Measurements from ENCODE around the gene GATAD1. TPM values are rescaled to one million over a fixed set of nuclear protein-coding genes. Genes with fewer than 3 reads are reported as not detected.
"Not testable (repeated sequence)": the region's sequence is repeated elsewhere in the genome, so short reads cannot be mapped to it uniquely, and the experiment has no call there.

GATAD1 gene
- total and polyA plus RNA-seq, 4 experiments from 2014 or later, result 5.1 to 34.8 (median 19.9) TPM

DNA sequence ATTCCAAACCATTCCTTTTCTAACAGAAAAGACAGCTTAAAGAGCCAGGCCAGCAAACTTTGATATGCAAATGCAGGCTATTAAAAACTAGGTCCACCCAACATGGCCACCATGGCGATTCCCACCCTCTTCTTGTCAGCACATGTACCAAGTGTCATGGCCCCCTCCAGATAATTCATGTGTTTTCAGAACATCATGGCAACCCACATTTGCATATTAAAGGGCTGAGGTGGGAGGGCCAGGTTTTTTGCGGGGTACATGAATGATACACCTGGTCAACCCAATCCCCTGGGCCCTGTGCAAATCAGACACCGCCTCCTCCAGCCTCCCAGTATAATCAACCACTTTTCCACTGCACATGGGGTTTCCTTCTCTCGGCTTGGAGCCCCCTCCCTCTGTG lies 31.4 kb downstream of the GATAD1 start:
- H3K36me3 ChIP-seq (ENCODE audit: insufficient read depth, low read length), result no peaks in the 10 kb centered on the region
- H3K27me3 ChIP-seq (ENCODE audit: insufficient read depth, low read length), result no peaks in the 10 kb centered on the region
- H3K27ac ChIP-seq (ENCODE audit: low read depth, low read length), result no peak overlapping the region
- intact Hi-C loops (cut with micrococcal nuclease), result no loop called here
- Mint-ChIP-seq H3K27me3 (no peaks in the 10 kb centered on the region), H3K4me3 (no peak overlapping the region), H3K27ac (no peak overlapping the region), H3K9me3 (no peaks in the 10 kb centered on the region), H3K36me3 (peaks cover 0 to 4% of the 10 kb centered on the region in 2 donors), H3K4me1 (no peaks in the 10 kb centered on the region)
- H3K9me3 ChIP-seq (ENCODE audit: control insufficient read depth in 1 of 2, low read length in 2 of 2), result no peaks in the 10 kb centered on the region
- DNase-seq, result no peak
- H3K4me1 ChIP-seq (ENCODE audit: insufficient read depth, low read length), result no peaks in the 10 kb centered on the region
- no peak overlapping the region for H3K4me3 ChIP-seq (ENCODE audit: low read length in 2 of 2)
- POLR2A ChIA-PET (ENCODE audit: partially characterized antibody), result no interaction called here
- CTCF ChIA-PET (ENCODE audit: partially characterized antibody), result no interaction called here

DNA sequence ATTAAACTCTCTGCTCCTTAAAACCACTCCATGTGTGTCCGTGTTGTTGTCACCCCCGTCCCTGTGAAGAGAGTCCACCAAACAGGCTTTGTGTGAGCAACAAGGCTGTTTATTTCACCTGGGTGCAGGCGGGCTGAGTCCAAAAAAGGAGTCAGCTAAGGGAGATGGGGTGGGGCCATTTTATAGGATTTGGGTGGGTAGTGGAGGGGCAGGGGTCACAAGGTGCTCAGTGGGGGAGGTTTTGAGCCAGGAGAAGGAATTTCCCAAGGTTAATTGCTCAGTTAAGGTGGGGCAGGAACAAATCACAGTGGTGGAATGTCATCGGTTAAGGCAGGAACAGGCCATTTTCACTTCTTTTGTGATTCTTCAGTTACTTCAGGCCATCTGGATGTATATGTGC lies 31.9 kb downstream of the GATAD1 start:
- H3K4me3 ChIP-seq (ENCODE audit: low read length in 2 of 2); CTCF ChIA-PET (ENCODE audit: partially characterized antibody); H3K9me3 ChIP-seq (ENCODE audit: control insufficient read depth in 1 of 2, low read length in 2 of 2); H3K36me3 ChIP-seq (ENCODE audit: insufficient read depth, low read length); H3K36me3 Mint-ChIP-seq; DNase-seq; H3K27me3 ChIP-seq (ENCODE audit: insufficient read depth, low read length); intact Hi-C loops (cut with micrococcal nuclease); H3K27me3 Mint-ChIP-seq; H3K27ac Mint-ChIP-seq; H3K9me3 Mint-ChIP-seq; H3K4me3 Mint-ChIP-seq; H3K4me1 ChIP-seq (ENCODE audit: insufficient read depth, low read length); POLR2A ChIA-PET (ENCODE audit: partially characterized antibody); H3K4me1 Mint-ChIP-seq; H3K27ac ChIP-seq (ENCODE audit: low read depth, low read length): not testable (repeated sequence)

- H3K27ac Mint-ChIP-seq; H3K4me3 Mint-ChIP-seq; CTCF ChIA-PET (ENCODE audit: partially characterized antibody); H3K27ac ChIP-seq (ENCODE audit: low read depth, low read length); POLR2A ChIA-PET (ENCODE audit: partially characterized antibody); H3K27me3 Mint-ChIP-seq; H3K4me1 ChIP-seq (ENCODE audit: insufficient read depth, low read length); H3K27me3 ChIP-seq (ENCODE audit: insufficient read depth, low read length); DNase-seq; H3K9me3 Mint-ChIP-seq; H3K4me3 ChIP-seq (ENCODE audit: low read length in 2 of 2); H3K4me1 Mint-ChIP-seq; intact Hi-C loops (cut with micrococcal nuclease); H3K9me3 ChIP-seq (ENCODE audit: control insufficient read depth in 1 of 2, low read length in 2 of 2): not testable (repeated sequence)
- H3K36me3 Mint-ChIP-seq, result peaks cover 18 to 19% of the 10 kb centered on the region in 2 donors
- peaks cover 28% of the 10 kb centered on the region for H3K36me3 ChIP-seq (ENCODE audit: insufficient read depth, low read length)
Measured at GRCh38 chr7:92483624-92484023, 36.3 kb downstream of the GATAD1 start.

GRCh38 chr7:92484226-92484625 lies 36.9 kb downstream of the GATAD1 start:
- H3K27me3 ChIP-seq (ENCODE audit: insufficient read depth, low read length); intact Hi-C loops (cut with micrococcal nuclease): not testable (repeated sequence)

GRCh38 chr7:92485267-92485892 lies 38.1 kb downstream of the GATAD1 start:
- Histone ChIP-seq H3K27me3 (ENCODE audit: insufficient read depth, low read length) (no peaks in the 10 kb centered on the region), H3K36me3 (ENCODE audit: insufficient read depth, low read length) (peaks cover 32% of the 10 kb centered on the region), H3K4me3 (ENCODE audit: low read length in 2 of 2) (no peak overlapping the region), H3K9me3 (ENCODE audit: control insufficient read depth in 1 of 2, low read length in 2 of 2) (no peaks in the 10 kb centered on the region), H3K4me1 (ENCODE audit: insufficient read depth, low read length) (no peaks in the 10 kb centered on the region), H3K27ac (ENCODE audit: low read depth, low read length) (no peak overlapping the region)
- Mint-ChIP-seq H3K4me1 (no peaks in the 10 kb centered on the region), H3K36me3 (peaks cover 25 to 27% of the 10 kb centered on the region in 2 donors), H3K9me3 (no peaks in the 10 kb centered on the region), H3K27ac (no peak overlapping the region), H3K4me3 (no peak overlapping the region), H3K27me3 (no peaks in the 10 kb centered on the region)
- intact Hi-C loops (cut with micrococcal nuclease), result no loop called here
- ChIA-PET POLR2A (ENCODE audit: partially characterized antibody) (no interaction called here), CTCF (ENCODE audit: partially characterized antibody) (no interaction called here)
- DNase-seq, result no peak

More at GRCh38 chr7:92484226-92484625, 36.9 kb downstream of the GATAD1 start:
- DNase-seq; H3K4me1 Mint-ChIP-seq; H3K27ac ChIP-seq (ENCODE audit: low read depth, low read length); CTCF ChIA-PET (ENCODE audit: partially characterized antibody); H3K9me3 ChIP-seq (ENCODE audit: control insufficient read depth in 1 of 2, low read length in 2 of 2); H3K4me3 ChIP-seq (ENCODE audit: low read length in 2 of 2); H3K27ac Mint-ChIP-seq; POLR2A ChIA-PET (ENCODE audit: partially characterized antibody); H3K27me3 Mint-ChIP-seq; H3K4me3 Mint-ChIP-seq; H3K9me3 Mint-ChIP-seq; H3K4me1 ChIP-seq (ENCODE audit: insufficient read depth, low read length): not testable (repeated sequence)
- H3K36me3 Mint-ChIP-seq, result peaks cover 20 to 21% of the 10 kb centered on the region in 2 donors
- peaks cover 28% of the 10 kb centered on the region for H3K36me3 ChIP-seq (ENCODE audit: insufficient read depth, low read length)

DNA sequence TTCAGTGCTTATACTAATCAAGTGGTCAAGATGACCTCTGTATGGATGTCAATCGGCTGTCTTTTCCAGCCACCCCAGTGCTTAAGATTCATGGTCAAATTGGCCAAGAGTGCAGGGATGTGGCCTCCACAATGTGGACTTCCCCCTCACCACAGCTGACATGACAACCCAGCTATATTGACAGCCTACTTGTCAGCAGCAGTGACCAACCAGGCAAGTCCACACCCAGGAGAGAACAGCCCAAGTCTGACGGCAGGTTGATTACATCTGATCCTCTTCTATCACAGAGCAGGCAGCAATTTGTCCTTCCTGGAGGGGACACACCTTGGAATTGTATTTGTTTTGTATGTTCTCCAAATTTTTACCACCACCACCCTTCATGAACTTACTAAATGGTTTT lies 38.7 kb downstream of the GATAD1 start:
- peaks cover 36% of the 10 kb centered on the region for H3K36me3 ChIP-seq (ENCODE audit: insufficient read depth, low read length)
- Mint-ChIP-seq H3K36me3 (peaks cover 27 to 29% of the 10 kb centered on the region in 2 donors), H3K4me3 (no peak overlapping the region), H3K4me1 (no peaks in the 10 kb centered on the region), H3K27ac (peak overlapping the region in 3 of 7 donors; percentile 48 to 49 (median 49)), H3K27me3 (no peaks in the 10 kb centered on the region), H3K9me3 (no peaks in the 10 kb centered on the region)
- H3K4me3 ChIP-seq (ENCODE audit: low read length in 2 of 2), result no peak overlapping the region
- H3K27me3 ChIP-seq (ENCODE audit: insufficient read depth, low read length), result no peaks in the 10 kb centered on the region
- H3K27ac ChIP-seq (ENCODE audit: low read depth, low read length), result no peak overlapping the region
- no peaks in the 10 kb centered on the region for H3K9me3 ChIP-seq (ENCODE audit: control insufficient read depth in 1 of 2, low read length in 2 of 2)
- ChIA-PET POLR2A (ENCODE audit: partially characterized antibody) (no interaction called here), CTCF (ENCODE audit: partially characterized antibody) (no interaction called here)
- H3K4me1 ChIP-seq (ENCODE audit: insufficient read depth, low read length), result no peaks in the 10 kb centered on the region
- DNase-seq, result no peak
- intact Hi-C loops (cut with micrococcal nuclease), result no loop called here

DNA sequence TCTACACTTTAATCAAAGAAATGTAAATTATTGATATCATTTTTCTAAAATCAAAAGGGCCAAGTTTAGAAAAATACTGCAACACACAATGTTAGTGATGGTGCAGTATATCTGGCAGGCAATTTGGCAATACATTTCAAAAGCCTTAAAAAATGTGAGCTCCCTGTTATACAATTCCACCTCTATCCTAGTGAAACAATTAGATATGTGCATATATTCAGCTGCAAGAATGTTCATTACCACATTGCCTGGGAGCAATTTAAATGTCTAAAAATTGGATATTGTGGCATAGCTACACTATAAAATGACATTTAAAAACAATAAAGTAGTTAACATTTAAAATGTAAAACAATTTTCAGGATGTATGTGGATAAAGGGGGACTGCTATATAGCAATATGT lies 40.5 kb downstream of the GATAD1 start:
- no peaks in the 10 kb centered on the region for H3K27me3 Mint-ChIP-seq
- no peak overlapping the region for H3K27ac ChIP-seq (ENCODE audit: low read depth, low read length)
- H3K9me3 ChIP-seq (ENCODE audit: control insufficient read depth in 1 of 2, low read length in 2 of 2), result no peaks in the 10 kb centered on the region
- no peaks in the 10 kb centered on the region for H3K9me3 Mint-ChIP-seq
- no peak overlapping the region for H3K4me3 Mint-ChIP-seq
- H3K36me3 ChIP-seq (ENCODE audit: insufficient read depth, low read length), result peaks cover 44% of the 10 kb centered on the region
- ChIA-PET POLR2A (ENCODE audit: partially characterized antibody) (no interaction called here), CTCF (ENCODE audit: partially characterized antibody) (no interaction called here)
- peaks cover 34 to 46% of the 10 kb centered on the region in 2 donors for H3K36me3 Mint-ChIP-seq
- H3K4me3 ChIP-seq (ENCODE audit: low read length in 2 of 2), result no peak overlapping the region
- no peak overlapping the region for H3K27ac Mint-ChIP-seq
- H3K4me1 Mint-ChIP-seq, result no peaks in the 10 kb centered on the region
- H3K27me3 ChIP-seq (ENCODE audit: insufficient read depth, low read length), result no peaks in the 10 kb centered on the region
- DNase-seq, result no peak
- intact Hi-C loops (cut with micrococcal nuclease), result no loop called here
- H3K4me1 ChIP-seq (ENCODE audit: insufficient read depth, low read length), result no peaks in the 10 kb centered on the region

DNA sequence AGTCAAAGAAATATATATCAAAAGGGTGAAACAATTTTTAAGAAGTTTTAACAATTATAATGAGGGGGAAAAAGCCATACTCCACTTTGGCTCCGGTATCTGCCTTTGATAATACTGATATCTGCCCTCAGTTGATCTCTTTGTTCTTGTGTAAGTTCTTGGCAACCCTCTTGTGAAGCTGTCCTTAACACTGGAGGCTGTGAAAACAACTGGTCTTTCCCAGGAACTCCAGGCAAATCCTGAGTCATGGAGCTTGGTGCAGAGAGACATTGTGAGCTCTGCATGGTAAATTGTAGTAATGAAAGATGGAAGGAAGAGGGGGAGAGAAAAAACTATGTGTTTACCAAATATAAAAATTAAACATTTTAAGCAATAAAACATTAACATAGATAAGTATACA lies 42.4 kb downstream of the GATAD1 start:
- Mint-ChIP-seq H3K36me3 (peaks cover 41 to 55% of the 10 kb centered on the region in 2 donors), H3K27ac (peak overlapping the region in 3 of 7 donors; percentile 19 to 89 (median 43))
- CTCF ChIA-PET (ENCODE audit: partially characterized antibody), result interaction anchor here (0.8 to 1.5 kb wide), 4 partner anchors 28 to 51 kb away, joined by 3 to 6 read pairs (median 3); partner anchors contain the start of gene GATAD1

More for the DNA sequence above, 42.4 kb downstream of the GATAD1 start:
- intact Hi-C loops (cut with micrococcal nuclease), result no loop called here
- Histone ChIP-seq H3K27ac (ENCODE audit: low read depth, low read length) (no peak overlapping the region), H3K4me1 (ENCODE audit: insufficient read depth, low read length) (no peaks in the 10 kb centered on the region), H3K9me3 (ENCODE audit: control insufficient read depth in 1 of 2, low read length in 2 of 2) (no peaks in the 10 kb centered on the region), H3K27me3 (ENCODE audit: insufficient read depth, low read length) (no peaks in the 10 kb centered on the region), H3K4me3 (ENCODE audit: low read length in 2 of 2) (no peak overlapping the region), H3K36me3 (ENCODE audit: insufficient read depth, low read length) (peaks cover 44% of the 10 kb centered on the region)
- no peak for DNase-seq
- no peaks in the 10 kb centered on the region for H3K4me1 Mint-ChIP-seq
- no peaks in the 10 kb centered on the region for H3K9me3 Mint-ChIP-seq
- no peaks in the 10 kb centered on the region for H3K27me3 Mint-ChIP-seq
- POLR2A ChIA-PET (ENCODE audit: partially characterized antibody), result no interaction called here
- no peak overlapping the region for H3K4me3 Mint-ChIP-seq
